Stimulated activated naive CD8-positive, alpha-beta T cell treated with anti-CD3 and anti-CD28 coated beads, Interleukin-15, amount 100 ng/mL, for 72 hours (primary cell): Measurements from ENCODE around the gene HIBCH.
"Not testable (repeated sequence)": the region's sequence is repeated elsewhere in the genome, so short reads cannot be mapped to it uniquely, and the experiment has no call there.

Experiments
- ATAC-seq: fragments of 150-1000 bp; cut with Tn5 transposase; 2 replicates; pipeline ENCODE4 v1.10.0; 2021; ENCODE audit warnings: mild to moderate bottlenecking, moderate library complexity
- DNase-seq, 2 donors: peaks; one replicate each; pipeline ENCODE4 v3.0.0; 2021 to 2022
- H3K27ac Mint-ChIP-seq, 2 donors: one replicate each; pipeline ENCODE4 v1.8.0; 2022; ENCODE audit warnings: mild to moderate bottlenecking in 2 of 2, mixed read lengths in 2 of 2, moderate library complexity in 2 of 2
- H3K27me3 Mint-ChIP-seq: one replicate; pipeline ENCODE4 v1.8.0; 2022; ENCODE audit warnings: mixed read lengths
- H3K4me1 Mint-ChIP-seq: one replicate; pipeline ENCODE4 v1.8.0; 2022; ENCODE audit warnings: mild to moderate bottlenecking, mixed read lengths
- H3K4me3 Mint-ChIP-seq, 2 donors: one replicate each; pipeline ENCODE4 v1.8.0; 2022; ENCODE audit warnings: mild to moderate bottlenecking in 2 of 2, mixed read lengths in 2 of 2, moderate library complexity in 1 of 2
- H3K9me3 Mint-ChIP-seq, 2 donors: one replicate each; pipeline ENCODE4 v1.8.0; 2022; ENCODE audit warnings: mixed read lengths in 2 of 2

HIBCH gene

DNA sequence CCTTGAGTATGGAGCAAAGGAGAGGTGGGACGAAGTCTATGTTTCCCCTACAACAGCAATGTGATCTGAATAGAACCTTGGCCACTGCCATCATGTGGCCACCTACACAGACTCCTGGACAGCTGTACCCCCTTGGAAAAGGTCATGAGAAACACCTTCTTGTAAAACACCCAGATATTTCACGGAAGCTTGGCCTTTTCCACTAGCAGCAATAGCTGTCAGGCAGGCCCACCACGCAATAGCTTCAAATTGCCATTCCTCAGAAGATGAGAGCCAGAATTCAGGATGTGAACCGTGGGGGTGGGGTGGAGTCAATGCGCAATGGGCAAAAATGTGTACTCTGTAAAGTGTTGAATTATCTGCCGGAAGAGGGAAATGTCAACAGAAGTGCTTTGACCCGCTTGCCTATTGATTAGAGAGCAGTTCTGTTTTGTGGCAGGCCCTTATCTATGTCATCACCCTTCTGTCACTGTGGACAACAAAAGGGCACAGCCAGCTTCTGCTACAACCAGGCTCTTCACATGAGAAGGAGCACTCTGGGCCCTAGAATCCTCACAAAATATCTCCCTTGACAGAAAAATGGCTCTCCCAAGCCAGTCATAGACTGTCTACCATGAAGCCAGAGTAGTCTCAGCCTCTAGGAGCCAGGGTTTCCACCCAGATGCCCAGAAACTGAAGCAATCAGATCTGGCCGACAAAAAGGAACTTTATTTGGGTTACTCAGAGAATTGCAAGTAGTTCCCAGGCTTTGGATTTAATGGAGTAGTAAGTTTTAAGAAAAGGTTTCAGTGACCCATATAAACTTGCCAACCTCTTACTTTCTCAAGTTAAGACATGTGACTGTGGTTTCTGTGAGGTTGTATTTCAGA is 33.3 kb upstream of the HIBCH start:
- no peaks in the 10 kb centered on the region for H3K9me3 Mint-ChIP-seq
- DNase-seq = no peak
- H3K4me3 Mint-ChIP-seq = no peak overlapping the region
- H3K27me3 Mint-ChIP-seq = peaks cover 9% of the 10 kb centered on the region
- no peak for ATAC-seq
- H3K27ac Mint-ChIP-seq = no peak overlapping the region
- H3K4me1 Mint-ChIP-seq = no peaks in the 10 kb centered on the region

GRCh38 chr2:190351955-190352354 is 32.3 kb upstream of the HIBCH start:
- DNase-seq = no peak
- Mint-ChIP-seq H3K27me3 (peaks cover 9% of the 10 kb centered on the region), H3K9me3 (no peaks in the 10 kb centered on the region), H3K27ac (no peak overlapping the region), H3K4me1 (no peaks in the 10 kb centered on the region), H3K4me3 (no peak overlapping the region)
- ATAC-seq = no peak

DNA sequence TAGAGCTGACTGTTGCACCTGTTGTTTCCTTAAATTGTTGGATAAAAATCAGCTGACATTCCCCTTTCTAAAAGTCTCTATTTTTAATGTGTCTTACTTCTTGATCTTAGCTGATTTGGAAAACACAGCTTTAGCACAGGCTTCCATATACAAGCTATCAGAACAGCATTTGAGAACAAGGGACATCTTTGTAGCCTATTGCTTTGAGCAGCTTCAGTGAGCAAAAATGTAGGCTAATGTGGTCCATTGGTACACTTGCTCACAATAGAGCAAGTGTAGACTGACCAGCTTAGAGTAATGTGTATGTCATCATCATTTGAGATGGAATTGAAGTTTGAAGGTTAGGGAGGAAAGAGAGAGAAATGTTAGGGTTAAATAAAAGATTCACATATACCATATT is 30.7 kb upstream of the HIBCH start:
- H3K9me3 Mint-ChIP-seq = no peaks in the 10 kb centered on the region
- no peak for DNase-seq
- H3K27me3 Mint-ChIP-seq = peaks cover 9% of the 10 kb centered on the region
- no peaks in the 10 kb centered on the region for H3K4me1 Mint-ChIP-seq
- no peak for ATAC-seq
- no peak overlapping the region for H3K27ac Mint-ChIP-seq
- H3K4me3 Mint-ChIP-seq = no peak overlapping the region

DNA sequence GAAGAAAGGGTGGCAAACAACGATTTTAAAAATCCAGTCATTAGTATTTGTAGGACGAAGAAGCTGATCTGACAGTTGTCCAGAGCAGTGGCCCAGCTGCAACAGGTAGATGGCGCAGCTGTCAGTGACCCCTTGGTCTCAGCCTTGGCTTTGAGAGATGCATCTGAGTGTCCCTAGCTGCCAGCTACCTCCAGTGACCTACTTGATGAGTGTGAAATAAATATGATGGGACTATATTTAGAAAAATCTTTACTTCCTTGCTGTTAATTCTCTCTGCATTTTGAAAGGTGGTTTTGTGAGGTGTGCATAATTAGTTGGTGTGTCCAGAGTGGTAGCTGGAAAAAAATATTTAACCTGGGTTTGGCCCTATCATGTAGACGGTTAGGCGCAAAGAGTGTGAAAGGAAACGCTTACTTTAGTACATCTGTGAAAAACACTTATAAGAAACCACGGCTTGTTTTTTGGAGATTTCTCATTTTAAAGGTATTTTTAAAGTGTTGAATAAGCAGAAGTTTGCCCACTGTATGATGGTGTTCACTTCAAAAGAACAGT is 24.7 kb upstream of the HIBCH start:
- H3K9me3 Mint-ChIP-seq = no peaks in the 10 kb centered on the region
- peak overlapping the region; percentile 21 to 76 for H3K27ac Mint-ChIP-seq
- H3K4me1 Mint-ChIP-seq = peaks cover 14% of the 10 kb centered on the region
- no peak for DNase-seq
- ATAC-seq = peak; percentile 51
- H3K27me3 Mint-ChIP-seq = no peaks in the 10 kb centered on the region
- H3K4me3 Mint-ChIP-seq = peak overlapping the region; percentile 87 to 89

- ATAC-seq = peak; percentile 80
- peak; percentile 55 to 61 for DNase-seq
- Mint-ChIP-seq H3K9me3 (no peaks in the 10 kb centered on the region), H3K4me3 (peak within 1 kb of the TSS; percentile 87 to 89), H3K4me1 (peaks cover 14% of the 10 kb centered on the region), H3K27ac (peak within 1 kb of the TSS; percentile 48 to 94), H3K27me3 (no peaks in the 10 kb centered on the region)
These were observed 24.1 kb upstream of the HIBCH start, which contains the start of gene INPP1 for GRCh38 chr2:190343536-190344275. Gene INPP1 (plus strand): TSS chr2:190343589. CDS start chr2:190360103, 16,514 bp downstream.

DNA sequence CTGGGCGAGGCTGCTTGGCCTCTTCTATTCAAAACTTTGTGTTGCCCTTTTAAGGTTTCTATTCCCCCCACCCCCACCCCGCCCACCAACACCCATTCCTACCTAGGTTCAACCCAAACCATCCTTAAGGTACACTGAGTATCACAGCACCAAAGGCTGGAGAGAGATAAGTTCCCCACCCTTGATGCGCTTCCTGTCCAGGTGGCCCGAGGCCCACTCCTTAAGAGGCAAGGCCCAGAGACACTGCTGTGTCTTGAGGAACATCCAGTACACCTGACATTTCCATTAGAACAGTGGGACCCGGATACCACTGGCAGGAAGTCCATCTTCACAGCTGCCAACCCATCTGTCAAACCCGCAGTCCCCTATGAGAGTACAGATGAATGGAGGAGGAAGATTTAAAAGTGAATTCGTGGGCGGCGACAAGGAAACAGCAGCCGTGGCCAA is 23.5 kb upstream of the HIBCH start:
- Mint-ChIP-seq H3K27ac (peak overlapping the region in 1 of 2 donors; percentile 94), H3K4me1 (peaks cover 14% of the 10 kb centered on the region), H3K9me3 (no peaks in the 10 kb centered on the region), H3K4me3 (peak overlapping the region; percentile 58 to 86), H3K27me3 (no peaks in the 10 kb centered on the region)
- ATAC-seq (peak; percentile 72), DNase-seq (peak; percentile 26 to 52)

DNA sequence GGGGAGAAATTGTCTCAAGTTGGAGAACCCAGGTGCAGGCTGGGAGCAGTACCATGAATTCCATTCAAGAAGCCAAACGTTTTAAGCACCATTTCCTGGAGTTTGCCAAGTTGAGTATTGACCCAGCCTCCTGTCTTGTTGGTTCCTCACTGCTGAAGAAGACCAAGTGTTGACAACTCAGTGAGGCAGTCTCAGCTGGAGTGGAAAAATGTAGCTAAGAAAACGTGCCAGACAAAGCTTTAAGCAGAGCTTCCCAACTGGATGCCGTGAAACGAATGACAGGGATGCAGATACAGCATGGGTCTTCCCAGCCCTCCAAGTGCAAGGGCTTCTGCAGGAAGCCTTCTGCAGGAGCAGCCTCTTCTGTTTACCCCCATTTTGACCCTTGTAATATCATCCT is 23.0 kb upstream of the HIBCH start:
- Mint-ChIP-seq H3K27me3 (no peaks in the 10 kb centered on the region), H3K4me3 (peak overlapping the region in 1 of 2 donors; percentile 16), H3K4me1 (peaks cover 14% of the 10 kb centered on the region), H3K9me3 (no peaks in the 10 kb centered on the region), H3K27ac (no peak overlapping the region)
- DNase-seq (no peak), ATAC-seq (no peak)

- Mint-ChIP-seq H3K4me3 (no peak overlapping the region), H3K4me1 (peaks cover 14% of the 10 kb centered on the region), H3K27me3 (no peaks in the 10 kb centered on the region), H3K27ac (no peak overlapping the region), H3K9me3 (no peaks in the 10 kb centered on the region)
- DNase-seq (no peak), ATAC-seq (no peak)
These were observed 20.7 kb upstream of the HIBCH start for GRCh38 chr2:190340369-190340768.

DNA sequence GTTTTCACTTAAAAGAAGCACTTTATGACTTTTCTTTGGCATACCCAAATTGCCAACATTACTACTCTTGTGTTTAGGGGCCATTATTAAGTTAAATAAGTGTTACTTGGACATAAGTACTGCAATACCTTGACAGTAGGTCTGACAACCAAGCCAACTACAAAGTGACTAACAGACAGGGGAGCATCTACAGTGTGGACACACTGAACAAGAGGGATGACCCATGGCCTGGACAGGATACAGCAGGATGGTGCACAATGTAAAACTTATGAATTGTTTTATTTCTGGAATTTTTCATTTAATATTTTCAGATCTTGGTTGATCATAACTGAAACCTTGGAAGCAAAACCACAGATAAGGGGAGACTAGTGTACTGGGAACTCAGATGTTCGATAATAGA is 19.8 kb upstream of the HIBCH start:
- H3K27me3 Mint-ChIP-seq = no peaks in the 10 kb centered on the region
- no peak overlapping the region for H3K4me3 Mint-ChIP-seq
- no peaks in the 10 kb centered on the region for H3K9me3 Mint-ChIP-seq
- DNase-seq = no peak
- no peak overlapping the region for H3K27ac Mint-ChIP-seq
- peaks cover 11% of the 10 kb centered on the region for H3K4me1 Mint-ChIP-seq
- no peak for ATAC-seq

- H3K4me3 Mint-ChIP-seq = no peak overlapping the region
- no peak overlapping the region for H3K27ac Mint-ChIP-seq
- no peak for ATAC-seq
- H3K9me3 Mint-ChIP-seq = no peaks in the 10 kb centered on the region
- peaks cover 7% of the 10 kb centered on the region for H3K4me1 Mint-ChIP-seq
- H3K27me3 Mint-ChIP-seq = no peaks in the 10 kb centered on the region
- DNase-seq = no peak
These were observed 18.8 kb upstream of the HIBCH start for GRCh38 chr2:190338453-190338852.

DNA sequence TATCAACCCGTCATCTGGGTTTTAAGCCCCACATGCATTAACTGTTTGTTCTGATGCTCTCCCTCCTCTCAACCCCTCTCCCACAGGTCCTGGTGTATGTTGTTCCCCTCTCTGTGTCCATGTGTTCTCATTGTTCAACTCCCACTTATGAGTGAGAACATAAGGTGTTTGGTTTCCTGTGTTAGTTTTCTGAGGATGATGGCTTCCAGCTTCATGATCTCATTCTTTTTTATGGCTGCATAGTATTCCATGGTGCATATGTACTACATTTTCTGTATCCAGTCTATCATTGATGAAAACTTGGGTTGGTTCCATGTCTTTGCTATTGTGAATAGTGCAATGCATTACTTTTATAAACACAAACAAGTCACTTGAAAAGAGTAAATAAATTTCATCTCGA is 16.8 kb upstream of the HIBCH start:
- H3K27ac Mint-ChIP-seq = no peak overlapping the region
- H3K27me3 Mint-ChIP-seq = no peaks in the 10 kb centered on the region
- H3K4me1 Mint-ChIP-seq = no peaks in the 10 kb centered on the region
- DNase-seq (no peak), ATAC-seq (no peak)
- no peak overlapping the region for H3K4me3 Mint-ChIP-seq
- H3K9me3 Mint-ChIP-seq = no peaks in the 10 kb centered on the region

- H3K27me3 Mint-ChIP-seq, H3K27ac Mint-ChIP-seq, H3K9me3 Mint-ChIP-seq, DNase-seq, H3K4me1 Mint-ChIP-seq, H3K4me3 Mint-ChIP-seq, ATAC-seq: not testable (repeated sequence)
These were observed 16.0 kb upstream of the HIBCH start for GRCh38 chr2:190335584-190335983.

DNA sequence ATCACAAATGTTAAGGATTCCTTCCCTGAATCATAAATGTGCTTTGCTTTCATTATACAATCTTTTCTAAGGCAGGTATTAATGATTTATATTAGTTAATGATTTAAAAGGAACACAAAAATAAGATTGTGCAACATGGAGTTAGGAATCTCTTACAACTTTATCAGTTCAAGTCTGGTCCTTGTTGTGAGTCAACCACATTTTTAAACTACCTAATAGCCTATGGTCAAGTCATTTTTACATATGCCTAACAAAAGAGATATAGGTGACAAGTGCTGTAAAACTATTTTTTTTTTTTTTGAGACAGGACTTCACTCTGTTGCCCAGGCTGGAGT is 15.6 kb upstream of the HIBCH start:
- Mint-ChIP-seq H3K4me3 (no peak overlapping the region), H3K9me3 (no peaks in the 10 kb centered on the region), H3K27me3 (no peaks in the 10 kb centered on the region), H3K27ac (no peak overlapping the region), H3K4me1 (no peaks in the 10 kb centered on the region)
- DNase-seq (no peak), ATAC-seq (no peak)

GRCh38 chr2:190334479-190335224 is 15.0 kb upstream of the HIBCH start:
- no peaks in the 10 kb centered on the region for H3K4me1 Mint-ChIP-seq
- no peaks in the 10 kb centered on the region for H3K9me3 Mint-ChIP-seq
- ATAC-seq = no peak
- no peak overlapping the region for H3K27ac Mint-ChIP-seq
- H3K4me3 Mint-ChIP-seq = no peak overlapping the region
- peaks cover 4% of the 10 kb centered on the region for H3K27me3 Mint-ChIP-seq
- no peak for DNase-seq

DNA sequence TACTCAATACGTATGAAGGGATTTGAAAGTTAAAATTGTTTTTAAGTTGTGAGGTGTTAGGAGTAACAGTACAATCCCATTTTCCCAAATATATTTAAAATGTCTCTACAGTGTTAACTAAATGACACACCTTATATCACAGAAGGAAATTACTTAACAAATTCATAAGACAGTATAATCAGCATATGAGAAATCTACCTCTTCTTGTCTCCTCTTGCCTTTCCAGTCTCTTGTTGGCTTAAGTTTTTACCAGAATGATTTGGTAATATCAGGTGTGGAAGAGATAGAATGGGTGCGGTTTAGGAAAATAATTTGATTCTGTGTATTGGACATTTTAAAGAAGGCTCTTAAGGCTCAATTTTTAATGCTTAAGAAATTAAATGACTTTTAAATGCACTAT is 14.3 kb upstream of the HIBCH start:
- ATAC-seq (no peak), DNase-seq (no peak)
- H3K9me3 Mint-ChIP-seq = no peaks in the 10 kb centered on the region
- no peaks in the 10 kb centered on the region for H3K4me1 Mint-ChIP-seq
- H3K27ac Mint-ChIP-seq = no peak overlapping the region
- peaks cover 9% of the 10 kb centered on the region for H3K27me3 Mint-ChIP-seq
- no peak overlapping the region for H3K4me3 Mint-ChIP-seq
